ENCODE results near the gene LYL1. TPM values are rescaled to one million over a fixed set of nuclear protein-coding genes. Genes with fewer than 3 reads are reported as not detected.

Gene LYL1
- total RNA-seq, 4 donors from 2014 or later = 21.1 to 43.5 (median 25.8) TPM

GRCh38 chr19:13138171-13138915 lies 35.7 kb upstream of the LYL1 start:
- Histone ChIP-seq H3K27me3 (no peaks in the 10 kb centered on the region), H3K36me3 (peaks cover 0 to 73% (median 5%) of the 10 kb centered on the region in 3 donors), H3K27ac (no peak overlapping the region), H3K4me3 (no peak overlapping the region), H3K4me1 (peaks cover 0 to 5% (median 0%) of the 10 kb centered on the region in 4 donors), H3K9me3 (no peaks in the 10 kb centered on the region)
- no peak for DNase-seq (ENCODE audit: low spot score in 2 of 2)
- TF ChIP-seq POLR2A (IDR thresholded peaks at IDR 0.05) (no peak), EP300 (IDR thresholded peaks at IDR 0.05) (no peak), CTCF (IDR thresholded peaks at IDR 0.05) (no peak)
- WGBS, 2 donors = 85 to 91% methylated on average over 34 to 39 of the region's 40 CpGs

GRCh38 chr19:13137290-13137794 lies 34.7 kb upstream of the LYL1 start:
- peaks cover 0 to 5% (median 0%) of the 10 kb centered on the region in 4 donors for H3K4me1 ChIP-seq
- DNase-seq (ENCODE audit: low spot score in 2 of 2) = no peak
- H3K27ac ChIP-seq = no peak overlapping the region
- H3K9me3 ChIP-seq = no peaks in the 10 kb centered on the region
- no peak for TF ChIP-seq POLR2A (IDR thresholded peaks at IDR 0.05)
- peaks cover 0 to 63% (median 5%) of the 10 kb centered on the region in 3 donors for H3K36me3 ChIP-seq
- WGBS, 2 donors = 82 to 92% methylated on average over 17 to 28 of the region's 28 CpGs
- H3K27me3 ChIP-seq = no peaks in the 10 kb centered on the region
- H3K4me3 ChIP-seq = no peak overlapping the region

GRCh38 chr19:13135068-13136062 lies 32.7 kb upstream of the LYL1 start:
- no peak overlapping the region for H3K4me3 ChIP-seq
- no peak for DNase-seq (ENCODE audit: low spot score in 2 of 2)
- TF ChIP-seq EP300 (IDR thresholded peaks at IDR 0.05) (no peak), CTCF (IDR thresholded peaks at IDR 0.05) (no peak), POLR2A (IDR thresholded peaks at IDR 0.05) (no peak)
- H3K27me3 ChIP-seq = no peaks in the 10 kb centered on the region
- WGBS, 2 donors = 94% methylated on average over 37 to 40 of the region's 60 CpGs
- H3K36me3 ChIP-seq = peaks cover 0 to 59% (median 5%) of the 10 kb centered on the region in 3 donors
- no peak overlapping the region for H3K27ac ChIP-seq
- peaks cover 0 to 5% (median 0%) of the 10 kb centered on the region in 4 donors for H3K4me1 ChIP-seq
- H3K9me3 ChIP-seq = no peaks in the 10 kb centered on the region

- Histone ChIP-seq H3K9me3 (no peaks in the 10 kb centered on the region), H3K27ac (no peak overlapping the region), H3K36me3 (peaks cover 0 to 52% (median 5%) of the 10 kb centered on the region in 3 donors), H3K4me1 (peaks cover 0 to under 1% (median 0%) of the 10 kb centered on the region in 4 donors), H3K27me3 (no peaks in the 10 kb centered on the region), H3K4me3 (no peak overlapping the region)
- TF ChIP-seq CTCF (IDR thresholded peaks at IDR 0.05) (no peak), EP300 (IDR thresholded peaks at IDR 0.05) (no peak), POLR2A (IDR thresholded peaks at IDR 0.05) (no peak)
- WGBS, 2 donors = 94 to 95% methylated on average over 3 of the region's 3 CpGs
- no peak for DNase-seq (ENCODE audit: low spot score in 2 of 2)
Measured at GRCh38 chr19:13134626-13135025, 32.0 kb upstream of the LYL1 start.

- Histone ChIP-seq H3K9me3 (no peaks in the 10 kb centered on the region), H3K27me3 (no peaks in the 10 kb centered on the region), H3K36me3 (peaks cover 0 to 39% (median 5%) of the 10 kb centered on the region in 3 donors), H3K27ac (no peak overlapping the region), H3K4me3 (no peak overlapping the region), H3K4me1 (peaks cover 0 to 4% (median 0%) of the 10 kb centered on the region in 4 donors)
- TF ChIP-seq POLR2A (IDR thresholded peaks at IDR 0.05) (no peak), CTCF (IDR thresholded peaks at IDR 0.05) (no peak), EP300 (IDR thresholded peaks at IDR 0.05) (no peak)
- no peak for DNase-seq (ENCODE audit: low spot score in 2 of 2)
- WGBS, 2 donors = 56 to 64% methylated on average over 12 of the region's 12 CpGs
Measured at GRCh38 chr19:13133241-13133870, 30.7 kb upstream of the LYL1 start.
